MCF 10A (cell line): Measurements from ENCODE around the gene PTGIS. TPM values are rescaled to one million over a fixed set of nuclear protein-coding genes. Genes with fewer than 3 reads are reported as not detected.

ENCODE experiments used
- BruUV-seq: library from RNA; stranded (reverse); fragments of 400-500 nt; replicated peaks from 2 replicates; lab custom pipeline; 2021; lab: Mats Ljungman, UMichigan
- CTCF ChIA-PET: fragments of 300-600 bp; sonication (Branson Sonifier 250); formaldehyde crosslinking; extraction: SDS; loops from one replicate; lab custom pipeline; 2021; ENCODE audit warnings: antibody characterized with exemption, inconsistent platforms; lab: Yijun Ruan, JAX
- POLR2A ChIA-PET: fragments of 300-600, 350-650 bp; sonication (Branson Sonifier 250); formaldehyde crosslinking; extraction: SDS; loops from one replicate; lab custom pipeline; 2020; ENCODE audit warnings: antibody characterized with exemption, inconsistent platforms; lab: Yijun Ruan, JAX
- DNase-seq: peaks from one replicate; pipeline ENCODE4 v3.0.0-alpha.2; 2018; ENCODE audit not compliant: unreplicated experiment
- H3K27ac Mint-ChIP-seq: one replicate; pipeline ENCODE4 v1.8.0; 2022; ENCODE audit warnings: mild to moderate bottlenecking, low read depth, mixed read lengths; ENCODE audit not compliant: unreplicated experiment
- H3K27me3 Mint-ChIP-seq: one replicate; pipeline ENCODE4 v1.8.0; 2022; ENCODE audit warnings: mixed read lengths; ENCODE audit not compliant: insufficient read depth, unreplicated experiment
- H3K36me3 Mint-ChIP-seq: one replicate; pipeline ENCODE4 v1.8.0; 2022; ENCODE audit warnings: mild to moderate bottlenecking, moderate library complexity, mixed read lengths; ENCODE audit not compliant: insufficient read depth, unreplicated experiment
- H3K4me1 Mint-ChIP-seq: one replicate; pipeline ENCODE4 v1.8.0; 2022; ENCODE audit warnings: mixed read lengths; ENCODE audit not compliant: insufficient read depth, unreplicated experiment
- H3K4me3 Mint-ChIP-seq: one replicate; pipeline ENCODE4 v1.8.0; 2022; ENCODE audit warnings: mild to moderate bottlenecking, moderate library complexity, mixed read lengths; ENCODE audit not compliant: unreplicated experiment
- H3K9me3 Mint-ChIP-seq: one replicate; pipeline ENCODE4 v1.8.0; 2022; ENCODE audit warnings: mixed read lengths; ENCODE audit not compliant: unreplicated experiment
- intact Hi-C: fragments of 100-400 bp; cut with micrococcal nuclease; formaldehyde crosslinking; loops from 2 replicates; pipeline ENCODE4 v1.14.1; 2022
- total RNA-seq: library from RNA; stranded (reverse); gene quantifications from 2 replicates; pipeline ENCODE4 v1.2.3, GENCODE V29; 2022
- TF ChIP-seq, protein P1 (sequence below): fragments of 200-600 bp; IDR thresholded peaks from one replicate; pipeline ENCODE4 v1.8.0; 2022; ENCODE audit warnings: antibody characterized with exemption, mild to moderate bottlenecking; ENCODE audit not compliant: unreplicated experiment

PTGIS gene
- total RNA-seq, 1 experiment from 2014 or later: not detected

DNA sequence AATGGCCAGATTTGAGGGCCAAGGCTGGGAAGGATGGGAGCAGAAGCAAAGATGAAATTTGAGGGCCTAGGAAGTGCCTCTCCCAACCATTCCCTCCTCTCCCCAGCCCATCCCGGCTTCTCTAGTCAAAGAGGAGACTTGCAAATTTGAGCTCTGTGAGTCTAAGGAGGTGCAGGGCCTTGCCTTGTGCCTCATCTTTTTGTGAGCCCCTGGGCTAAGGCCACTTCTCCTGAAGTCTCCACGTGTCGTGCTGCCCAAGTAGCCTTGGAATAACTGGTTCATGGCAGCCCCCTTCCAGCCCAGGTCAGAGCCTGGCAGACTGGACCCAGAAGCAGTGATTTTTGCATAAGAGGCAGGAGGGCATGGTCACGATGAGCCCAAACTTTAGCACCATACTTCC lies 6.7 kb downstream of the PTGIS start:
- TF ChIP-seq, protein P1, sequence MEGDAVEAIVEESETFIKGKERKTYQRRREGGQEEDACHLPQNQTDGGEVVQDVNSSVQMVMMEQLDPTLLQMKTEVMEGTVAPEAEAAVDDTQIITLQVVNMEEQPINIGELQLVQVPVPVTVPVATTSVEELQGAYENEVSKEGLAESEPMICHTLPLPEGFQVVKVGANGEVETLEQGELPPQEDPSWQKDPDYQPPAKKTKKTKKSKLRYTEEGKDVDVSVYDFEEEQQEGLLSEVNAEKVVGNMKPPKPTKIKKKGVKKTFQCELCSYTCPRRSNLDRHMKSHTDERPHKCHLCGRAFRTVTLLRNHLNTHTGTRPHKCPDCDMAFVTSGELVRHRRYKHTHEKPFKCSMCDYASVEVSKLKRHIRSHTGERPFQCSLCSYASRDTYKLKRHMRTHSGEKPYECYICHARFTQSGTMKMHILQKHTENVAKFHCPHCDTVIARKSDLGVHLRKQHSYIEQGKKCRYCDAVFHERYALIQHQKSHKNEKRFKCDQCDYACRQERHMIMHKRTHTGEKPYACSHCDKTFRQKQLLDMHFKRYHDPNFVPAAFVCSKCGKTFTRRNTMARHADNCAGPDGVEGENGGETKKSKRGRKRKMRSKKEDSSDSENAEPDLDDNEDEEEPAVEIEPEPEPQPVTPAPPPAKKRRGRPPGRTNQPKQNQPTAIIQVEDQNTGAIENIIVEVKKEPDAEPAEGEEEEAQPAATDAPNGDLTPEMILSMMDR: no peak
- Mint-ChIP-seq H3K27ac (no peak overlapping the region), H3K36me3 (no peaks in the 10 kb centered on the region), H3K9me3 (no peaks in the 10 kb centered on the region), H3K4me3 (no peak overlapping the region), H3K27me3 (peaks cover 30% of the 10 kb centered on the region), H3K4me1 (peaks cover 14% of the 10 kb centered on the region)
- POLR2A ChIA-PET: interaction anchor here (0.7 to 1.2 kb wide), 2 partner anchors 14 to 297 kb away, joined by 3 read pairs; no protein-coding TSS in a partner anchor
- no TSS peak for BruUV-seq
- CTCF ChIA-PET: interaction anchor here (0.7 to 1.7 kb wide), 3 partner anchors 19 to 227 kb away, joined by 4 to 5 read pairs (median 4); no protein-coding TSS in a partner anchor
- no peak for DNase-seq
- intact Hi-C loops: no loop called here

DNA sequence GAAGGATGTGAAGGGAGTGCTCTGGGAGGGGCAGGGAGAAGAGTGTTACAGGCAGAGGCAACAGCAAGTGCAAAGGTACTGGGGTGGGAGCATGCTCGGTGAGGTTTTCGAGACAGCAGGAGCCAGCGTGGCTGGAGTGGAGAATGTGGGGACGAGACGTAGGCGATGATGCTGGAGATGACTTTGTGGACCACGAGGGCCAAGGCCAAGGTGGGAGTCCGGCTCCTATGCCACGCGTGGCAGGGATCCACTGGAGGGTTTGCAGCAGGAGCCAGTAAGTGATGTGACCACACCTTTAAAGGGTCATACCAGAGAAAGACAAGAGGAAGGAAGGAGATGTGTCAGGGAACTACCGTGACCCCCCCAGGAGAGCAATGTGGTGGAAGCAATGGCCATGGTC lies 7.3 kb downstream of the PTGIS start:
- no peak overlapping the region for H3K27ac Mint-ChIP-seq
- no peaks in the 10 kb centered on the region for H3K36me3 Mint-ChIP-seq
- H3K4me1 Mint-ChIP-seq: peaks cover 14% of the 10 kb centered on the region
- POLR2A ChIA-PET: no interaction called here
- intact Hi-C loops: no loop called here
- TF ChIP-seq, protein P1: no peak
- no peak overlapping the region for H3K4me3 Mint-ChIP-seq
- BruUV-seq: no TSS peak
- DNase-seq: no peak
- CTCF ChIA-PET: interaction anchor here (1.5 to 1.7 kb wide), 2 partner anchors 19 to 43 kb away, joined by 4 to 5 read pairs; no protein-coding TSS in a partner anchor
- peaks cover 30% of the 10 kb centered on the region for H3K27me3 Mint-ChIP-seq
- no peaks in the 10 kb centered on the region for H3K9me3 Mint-ChIP-seq

DNA sequence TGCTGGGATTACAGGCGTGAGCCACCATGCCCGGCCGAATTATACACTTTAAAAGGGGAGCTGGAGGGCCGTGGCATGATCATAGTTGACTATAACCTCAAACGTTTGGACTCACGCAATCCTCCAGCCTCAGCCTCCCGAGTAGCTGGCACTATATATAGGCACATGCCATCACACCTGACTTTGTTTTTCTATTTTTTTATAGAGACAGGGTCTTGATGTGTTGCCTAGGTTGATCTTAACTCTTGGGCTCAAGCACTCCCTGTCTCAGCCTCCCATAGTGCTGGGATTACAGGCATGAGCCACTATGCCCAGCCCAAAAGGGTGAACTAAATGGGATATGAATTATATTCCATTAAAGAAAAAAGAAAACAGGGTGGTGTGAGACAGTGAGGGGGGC lies 7.8 kb downstream of the PTGIS start:
- POLR2A ChIA-PET: no interaction called here
- H3K4me1 Mint-ChIP-seq: peaks cover 14% of the 10 kb centered on the region
- H3K9me3 Mint-ChIP-seq: no peaks in the 10 kb centered on the region

DNA sequence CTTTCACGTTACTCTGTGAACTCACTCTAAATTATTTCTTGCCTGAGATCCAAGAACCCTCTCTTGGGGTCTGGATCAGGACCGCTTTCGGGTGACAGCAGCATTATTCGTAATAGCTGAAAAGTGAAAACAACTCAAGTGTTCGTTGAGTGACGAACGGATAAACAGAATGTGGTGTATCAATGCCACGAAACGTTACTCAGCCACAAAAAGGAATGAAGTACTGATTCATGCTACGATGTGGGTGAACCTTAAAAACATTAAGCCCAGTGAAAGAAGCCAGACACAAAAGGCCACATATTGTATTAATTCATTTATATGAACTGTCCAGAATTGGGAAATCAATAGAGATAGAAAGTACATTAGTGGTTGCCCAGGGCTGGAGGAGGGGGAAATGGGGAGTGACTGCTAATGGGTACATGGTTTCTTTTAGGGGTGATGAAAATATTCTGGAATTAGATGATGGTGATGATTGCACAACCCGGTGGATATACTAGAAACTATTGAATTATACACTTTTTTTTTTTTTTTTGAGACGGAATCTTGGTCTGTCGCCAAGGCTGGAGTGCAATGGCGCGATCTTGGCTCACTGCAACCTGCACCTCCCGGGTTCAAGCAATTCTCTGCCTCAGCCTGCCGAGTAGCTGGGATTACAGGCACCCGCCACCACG lies 8.4 kb downstream of the PTGIS start:
- Mint-ChIP-seq H3K27ac (no peak overlapping the region), H3K9me3 (no peaks in the 10 kb centered on the region), H3K4me3 (no peak overlapping the region), H3K4me1 (peaks cover 14% of the 10 kb centered on the region), H3K27me3 (peaks cover 34% of the 10 kb centered on the region), H3K36me3 (no peaks in the 10 kb centered on the region)
- BruUV-seq: no TSS peak
- TF ChIP-seq, protein P1: no peak
- ChIA-PET POLR2A (no interaction called here), CTCF (interaction anchor here (0.6 to 23.9 kb wide), 2 partner anchors 21 to 47 kb away, joined by 3 to 411 read pairs; no protein-coding TSS in a partner anchor)
- DNase-seq: peak; percentile 68
- intact Hi-C loops: no loop called here

More for the DNA sequence above, 7.8 kb downstream of the PTGIS start:
- CTCF ChIA-PET: no interaction called here
- no TSS peak for BruUV-seq
- DNase-seq: no peak
- intact Hi-C loops: no loop called here
- Mint-ChIP-seq H3K4me3 (no peak overlapping the region), H3K27me3 (peaks cover 34% of the 10 kb centered on the region), H3K36me3 (no peaks in the 10 kb centered on the region), H3K27ac (no peak overlapping the region)
- TF ChIP-seq, protein P1: no peak
